ENCODE measurements around the gene RHBG. TPM values are rescaled to one million over a fixed set of nuclear protein-coding genes. Genes with fewer than 3 reads are reported as not detected.
A peak's percentile ranks its signal among the peaks of the same experiment; 100 is the strongest.

RHBG gene
- total and polyA plus RNA-seq, 2 experiments from 2014 or later, result 1.2 to 1.6 TPM

- H3K9me3 Mint-ChIP-seq, result no peaks in the 10 kb centered on the region
- peaks cover 60% of the 10 kb centered on the region for H3K4me1 Mint-ChIP-seq
- ATAC-seq, result peak; percentile 56
- H3K27ac Mint-ChIP-seq, result no peak overlapping the region
- H3K27me3 Mint-ChIP-seq (ENCODE audit: insufficient read depth, low read depth, poor library complexity), result peaks cover 66% of the 10 kb centered on the region
- Histone ChIP-seq H2AFZ (peak overlapping the region; percentile 95), H3K36me3 (ENCODE audit: insufficient read depth) (no peaks in the 10 kb centered on the region), H3K9me2 (ENCODE audit: insufficient read depth) (no peaks in the 10 kb centered on the region), H3K27me3 (ENCODE audit: insufficient read depth) (peaks cover 68% of the 10 kb centered on the region), H3K79me2 (replicated peaks; ENCODE audit: insufficient read depth) (no peaks in the 10 kb centered on the region), H3K4me2 (peak overlapping the region; percentile 84), H3F3A (replicated peaks; ENCODE audit: low read depth) (peaks cover 27% of the 10 kb centered on the region), H3K4me3 (peak overlapping the region; percentile 63), H3K27ac (ENCODE audit: low read depth) (no peak overlapping the region), H3K4me1 (ENCODE audit: insufficient read depth) (peaks cover 50% of the 10 kb centered on the region), H4K20me1 (replicated peaks; ENCODE audit: insufficient read depth) (no peaks in the 10 kb centered on the region)
- peak; percentile 75 for DNase-seq (ENCODE audit: low spot score)
- H3K36me3 Mint-ChIP-seq (ENCODE audit: low read depth), result no peaks in the 10 kb centered on the region
- peak overlapping the region; percentile 67 for H3K4me3 Mint-ChIP-seq
- TF ChIP-seq ZNF114 (CRISPR knock-in tag; IDR thresholded peaks at IDR 0.05), result no peak
- peak; percentile 37 for TF ChIP-seq EZH2 (IDR thresholded peaks at IDR 0.05; ENCODE audit: low read depth, unreplicated experiment)
These were observed 19.4 kb downstream of the RHBG start for GRCh38 chr1:156388174-156389137.

- H3K27me3 Mint-ChIP-seq (ENCODE audit: insufficient read depth, low read depth, poor library complexity), result peaks cover 66% of the 10 kb centered on the region
- H3K4me1 Mint-ChIP-seq, result peaks cover 61% of the 10 kb centered on the region
- no peak overlapping the region for H2AFZ ChIP-seq
- TF ChIP-seq REST (IDR thresholded peaks at IDR 0.05; ENCODE audit: unreplicated experiment), result no peak
- H3K9me3 Mint-ChIP-seq, result no peaks in the 10 kb centered on the region
- no peak overlapping the region for H3K27ac ChIP-seq (ENCODE audit: low read depth)
- ATAC-seq, result no peak
- DNase-seq (ENCODE audit: low spot score), result no peak
- H3K4me2 ChIP-seq, result peak overlapping the region; percentile 84
- peak overlapping the region; percentile 63; the same call in 2 of the 3 replicates for H3K4me3 Mint-ChIP-seq
- H3K9me2 ChIP-seq (ENCODE audit: insufficient read depth), result no peaks in the 10 kb centered on the region
- peaks cover 32% of the 10 kb centered on the region for H3F3A ChIP-seq (replicated peaks; ENCODE audit: low read depth)
- H3K27me3 ChIP-seq (ENCODE audit: insufficient read depth), result peaks cover 68% of the 10 kb centered on the region
- no peaks in the 10 kb centered on the region for H3K79me2 ChIP-seq (replicated peaks; ENCODE audit: insufficient read depth)
- H3K4me1 ChIP-seq (ENCODE audit: insufficient read depth), result peaks cover 50% of the 10 kb centered on the region
- H3K36me3 Mint-ChIP-seq (ENCODE audit: low read depth), result no peaks in the 10 kb centered on the region
- H3K4me3 ChIP-seq, result no peak overlapping the region
- no peaks in the 10 kb centered on the region for H3K36me3 ChIP-seq (ENCODE audit: insufficient read depth)
- H3K27ac Mint-ChIP-seq, result no peak overlapping the region
- H4K20me1 ChIP-seq (replicated peaks; ENCODE audit: insufficient read depth), result no peaks in the 10 kb centered on the region
These were observed 20.3 kb downstream of the RHBG start for GRCh38 chr1:156389311-156389710.

Data from GM23338 (cell line).